Fibroblast of skin of right quadriceps (primary cell): ENCODE data around the gene ADAP1.

Experiments used
- DNase-seq: peaks from one replicate; pipeline ENCODE4 v3.0.0-alpha.2; 2013

The ADAP1 gene

GRCh38 chr7:988963-989529 lies 34.6 kb upstream of the ADAP1 start:
- DNase-seq, result no peak

GRCh38 chr7:988426-988911 lies 34.0 kb upstream of the ADAP1 start:
- no peak for DNase-seq

- no peak for DNase-seq
These were observed 33.4 kb upstream of the ADAP1 start for GRCh38 chr7:987909-988308.

GRCh38 chr7:986766-987751 lies 32.6 kb upstream of the ADAP1 start:
- no peak for DNase-seq

- DNase-seq, result no peak
These were observed 31.6 kb upstream of the ADAP1 start for GRCh38 chr7:985915-986741.

GRCh38 chr7:985127-985416 lies 30.6 kb upstream of the ADAP1 start:
- DNase-seq, result no peak

- DNase-seq, result no peak
These were observed 30.1 kb upstream of the ADAP1 start for GRCh38 chr7:984361-985126.

- DNase-seq, result no peak
These were observed 29.2 kb upstream of the ADAP1 start for GRCh38 chr7:983616-984071.

- DNase-seq, result no peak
These were observed 28.6 kb upstream of the ADAP1 start, which contains the start of gene CYP2W1 for GRCh38 chr7:983004-983615. Gene CYP2W1 (plus strand): TSS chr7:983181. CDS start chr7:983212, 31 bp downstream.

- no peak for DNase-seq
These were observed 28.1 kb upstream of the ADAP1 start for GRCh38 chr7:982511-983003.

GRCh38 chr7:981793-982510 lies 27.5 kb upstream of the ADAP1 start:
- no peak for DNase-seq

GRCh38 chr7:979886-980571 lies 25.5 kb upstream of the ADAP1 start:
- no peak for DNase-seq

GRCh38 chr7:979151-979550 lies 24.7 kb upstream of the ADAP1 start:
- no peak for DNase-seq

- no peak for DNase-seq
These were observed 24.1 kb upstream of the ADAP1 start for GRCh38 chr7:978416-979091.

GRCh38 chr7:978049-978346 lies 23.5 kb upstream of the ADAP1 start:
- no peak for DNase-seq

GRCh38 chr7:977326-978048 lies 23.0 kb upstream of the ADAP1 start:
- DNase-seq, result no peak

GRCh38 chr7:976901-977325 lies 22.4 kb upstream of the ADAP1 start:
- no peak for DNase-seq

GRCh38 chr7:975702-976473 lies 21.4 kb upstream of the ADAP1 start:
- no peak for DNase-seq
